ENCODE data around the gene HPSE2.

The HPSE2 gene

DNA sequence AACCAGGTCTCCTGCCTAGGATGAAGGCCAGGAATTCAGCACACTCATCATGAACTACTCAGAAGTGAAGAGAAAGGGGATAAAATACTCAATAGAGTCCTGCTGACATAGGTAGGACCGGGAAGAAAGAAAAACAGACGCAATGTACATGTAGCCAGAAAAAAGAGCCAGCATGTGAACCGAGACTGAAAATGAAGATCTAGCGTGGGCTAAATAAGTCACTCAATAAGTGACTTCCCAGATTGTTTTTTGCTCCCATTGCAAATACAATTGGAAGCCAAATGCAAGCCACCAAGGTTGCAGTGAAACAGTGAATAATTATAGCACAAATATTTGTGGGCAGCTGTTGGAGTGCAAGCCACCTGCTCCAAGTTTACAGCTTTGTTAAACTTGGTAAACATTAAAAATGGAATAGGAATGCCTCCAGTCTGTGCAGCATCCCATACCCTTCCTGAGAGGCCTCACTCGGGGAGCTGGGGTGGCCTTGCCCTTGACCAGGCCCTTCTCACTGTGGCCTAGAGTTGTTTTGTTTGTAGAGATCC lies 754.2 kb downstream of the HPSE2 start:
- DNase-seq = no peak

DNA sequence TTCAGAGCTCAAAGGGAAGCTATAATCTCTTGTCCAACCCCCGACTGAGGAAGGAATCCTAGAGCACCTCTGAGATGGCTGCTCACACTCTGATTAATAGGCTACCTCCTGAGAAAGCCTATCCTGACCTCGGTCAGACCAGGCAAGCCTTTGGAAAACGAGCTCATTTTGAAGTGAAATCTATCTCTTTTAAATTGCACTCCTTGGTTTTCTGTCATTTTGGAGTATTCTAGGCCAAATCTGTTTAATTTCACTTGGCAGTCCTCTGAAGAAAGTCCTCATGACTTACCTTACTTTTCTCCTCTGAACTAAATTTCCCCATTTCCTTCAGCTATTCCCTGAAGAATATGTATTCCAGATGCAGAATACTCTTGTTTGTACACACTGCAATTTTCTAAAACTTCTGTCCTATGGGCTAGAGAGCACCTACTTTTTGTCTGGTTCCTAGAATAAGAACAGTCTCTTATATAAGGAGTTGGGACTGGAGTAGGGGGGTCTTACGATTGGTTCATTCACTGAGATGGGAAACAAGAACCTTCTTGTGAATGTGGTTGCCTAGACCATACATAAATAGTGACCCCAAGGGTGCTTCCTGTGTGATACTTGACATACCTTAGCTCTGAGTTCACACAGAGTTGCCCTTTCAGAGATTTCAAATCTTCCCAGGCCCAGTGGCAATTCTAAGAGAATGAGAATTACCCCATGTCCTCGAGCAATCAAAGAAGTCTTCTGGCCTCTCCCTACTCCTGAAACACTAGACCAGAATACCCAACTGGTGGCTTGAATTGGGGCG lies 757.0 kb downstream of the HPSE2 start:
- DNase-seq = no peak

DNA sequence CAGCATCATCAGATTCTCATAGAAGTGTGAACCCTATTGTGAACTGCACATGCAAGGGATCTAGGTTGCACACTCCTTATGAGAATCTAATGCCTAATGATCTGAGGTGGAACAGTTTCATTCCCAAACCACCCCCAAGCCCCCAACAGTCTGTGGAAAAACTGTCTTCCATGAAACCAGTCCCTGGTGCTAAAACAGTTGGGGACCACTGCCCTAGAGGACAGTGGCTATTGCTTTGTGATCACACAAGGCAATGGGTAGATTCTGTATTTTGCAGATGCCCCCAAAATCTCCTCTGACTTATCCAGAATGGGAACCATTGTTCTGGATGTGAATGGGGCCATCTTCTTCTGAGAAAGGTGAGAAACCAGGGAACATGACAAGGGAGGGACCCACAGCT lies 757.8 kb downstream of the HPSE2 start:
- no peak for DNase-seq

DNA sequence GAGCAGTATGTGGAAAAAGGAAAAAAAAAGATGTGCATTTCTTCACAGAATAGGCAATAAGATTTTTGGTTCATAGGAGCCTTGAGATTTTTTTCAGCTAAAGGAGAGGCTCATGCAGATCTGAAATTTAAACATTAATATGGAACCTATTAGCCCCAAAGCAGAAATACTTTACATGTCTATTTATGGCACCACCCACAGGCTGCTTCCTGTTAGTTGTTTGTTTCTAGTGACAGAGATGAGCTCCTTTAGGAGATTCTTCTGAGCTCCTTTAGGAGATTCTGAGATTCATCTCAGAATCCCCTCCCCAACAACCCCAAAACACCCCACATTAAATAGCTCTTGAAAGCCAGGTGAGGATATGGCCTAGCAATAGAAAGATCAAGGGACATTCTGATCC lies 761.0 kb downstream of the HPSE2 start:
- no peak for DNase-seq

DNA sequence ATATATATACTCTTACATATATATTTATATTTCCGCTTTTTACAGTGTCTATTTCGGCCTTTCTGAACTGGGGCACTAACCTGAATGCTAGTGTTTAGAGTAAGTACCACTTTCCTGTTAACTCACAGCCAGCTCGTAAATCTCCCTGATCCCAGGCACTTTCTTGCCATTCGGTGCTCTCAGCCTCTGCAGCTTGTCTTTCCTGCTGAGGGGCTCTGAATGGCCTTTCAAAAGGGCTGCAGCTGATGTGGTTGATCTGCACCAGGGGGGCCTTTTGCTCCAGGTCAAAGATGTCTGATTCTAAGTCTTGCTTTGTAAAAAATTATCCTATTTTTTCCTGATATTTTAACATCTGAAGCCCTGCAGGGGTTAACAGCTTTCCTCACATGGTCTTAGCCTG lies 763.5 kb downstream of the HPSE2 start:
- DNase-seq = no peak

DNA sequence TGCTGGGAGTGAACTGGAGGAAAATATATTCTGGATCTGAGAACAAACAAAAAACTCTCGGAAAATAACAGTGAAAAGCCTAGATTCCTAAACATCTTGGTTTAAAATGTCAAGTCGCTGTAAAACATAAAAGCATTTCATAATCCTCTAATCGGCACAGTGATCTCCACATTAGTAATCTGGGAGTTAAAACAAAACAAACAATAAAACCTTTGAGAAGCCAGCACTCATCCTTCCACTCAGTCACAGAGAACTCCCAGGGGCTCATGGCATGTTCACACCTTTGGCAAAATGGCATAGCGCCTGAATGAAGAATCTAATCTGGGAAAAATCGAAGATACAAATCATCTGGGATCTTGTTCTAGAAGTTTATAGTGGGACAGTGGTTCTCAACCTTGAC lies 764.8 kb downstream of the HPSE2 start:
- DNase-seq = no peak

DNA sequence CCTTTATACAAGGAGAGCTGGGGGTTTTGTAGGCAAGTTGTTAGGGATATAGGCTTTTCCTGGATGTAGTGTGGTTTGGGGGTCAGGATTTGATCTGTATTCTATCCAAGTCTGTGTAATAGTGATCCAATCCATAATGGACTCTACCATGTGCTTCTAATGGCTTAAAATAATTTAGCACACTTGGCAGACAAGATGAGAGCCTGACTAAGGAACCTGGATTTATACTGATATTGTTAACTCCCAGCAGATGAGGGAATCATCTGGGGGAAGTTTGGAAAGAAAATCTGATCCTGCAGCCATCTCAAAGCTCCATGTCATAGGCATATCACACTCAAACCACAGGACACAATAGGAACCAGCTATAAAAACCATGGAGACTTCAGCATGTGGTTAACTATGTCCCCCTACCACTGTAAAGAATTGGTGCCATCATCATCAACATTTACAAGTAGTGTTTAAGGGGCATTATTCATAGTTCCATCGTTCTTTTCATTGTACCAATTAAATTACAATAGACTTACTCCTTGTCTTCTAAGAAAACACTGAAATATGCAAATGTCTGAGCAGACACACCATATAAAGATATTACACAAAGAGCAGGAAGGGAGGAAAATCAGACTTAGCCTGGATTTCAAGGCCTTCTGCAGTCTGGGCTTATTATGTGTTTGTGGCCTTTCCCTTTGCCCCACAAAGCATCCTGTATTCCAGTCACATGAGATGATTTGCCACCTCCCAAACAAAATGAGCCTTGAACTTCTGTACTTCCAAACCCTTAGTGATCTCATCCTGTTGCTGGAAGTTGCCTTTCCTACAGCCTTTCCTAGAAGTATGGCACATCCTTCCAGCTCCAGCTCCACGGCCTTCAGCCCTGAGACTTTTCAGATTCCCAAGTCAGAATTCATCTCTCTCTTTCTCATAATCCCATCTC lies 766.4 kb downstream of the HPSE2 start:
- no peak for DNase-seq

DNA sequence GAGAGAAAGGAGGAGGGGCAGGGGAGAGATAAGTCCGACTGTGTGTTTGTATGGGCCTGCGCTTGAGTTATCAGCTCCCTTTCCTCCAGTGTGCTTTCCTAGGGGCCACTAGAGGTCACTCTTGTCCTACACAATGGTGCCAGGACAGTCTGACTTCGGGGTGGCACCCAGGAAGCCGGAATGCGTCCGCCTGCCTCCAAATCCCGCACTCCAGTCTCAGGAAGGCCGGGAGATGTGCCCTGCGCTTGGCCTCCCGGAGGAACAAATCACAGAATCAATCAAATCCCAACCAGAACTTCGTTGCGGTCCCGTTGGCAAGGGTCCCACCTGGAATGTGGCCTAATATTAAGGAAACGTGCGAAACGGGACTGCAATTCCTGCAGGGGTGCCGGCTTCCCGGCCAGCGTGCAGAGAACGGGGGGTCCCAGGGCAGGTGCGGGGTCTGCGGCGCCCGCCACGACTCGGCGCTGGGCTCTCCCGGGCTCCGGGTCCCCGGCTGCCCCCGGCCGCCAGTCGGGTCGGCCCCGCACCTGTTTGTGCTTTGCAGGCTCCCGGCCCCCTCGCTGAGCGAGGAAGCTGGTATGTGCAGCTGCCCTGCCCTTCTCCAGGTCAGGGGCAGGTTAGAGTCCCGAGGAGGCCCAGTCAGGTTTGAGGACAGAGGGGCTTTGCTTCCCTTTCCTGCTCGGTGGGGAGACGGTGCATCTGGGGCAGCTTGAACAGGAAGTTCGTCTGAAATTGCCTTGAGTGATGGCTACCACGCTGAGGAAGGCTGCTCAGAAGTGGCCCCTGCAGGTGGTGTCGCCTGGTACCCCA lies 767.9 kb downstream of the HPSE2 start:
- DNase-seq = peak; percentile 40

DNA sequence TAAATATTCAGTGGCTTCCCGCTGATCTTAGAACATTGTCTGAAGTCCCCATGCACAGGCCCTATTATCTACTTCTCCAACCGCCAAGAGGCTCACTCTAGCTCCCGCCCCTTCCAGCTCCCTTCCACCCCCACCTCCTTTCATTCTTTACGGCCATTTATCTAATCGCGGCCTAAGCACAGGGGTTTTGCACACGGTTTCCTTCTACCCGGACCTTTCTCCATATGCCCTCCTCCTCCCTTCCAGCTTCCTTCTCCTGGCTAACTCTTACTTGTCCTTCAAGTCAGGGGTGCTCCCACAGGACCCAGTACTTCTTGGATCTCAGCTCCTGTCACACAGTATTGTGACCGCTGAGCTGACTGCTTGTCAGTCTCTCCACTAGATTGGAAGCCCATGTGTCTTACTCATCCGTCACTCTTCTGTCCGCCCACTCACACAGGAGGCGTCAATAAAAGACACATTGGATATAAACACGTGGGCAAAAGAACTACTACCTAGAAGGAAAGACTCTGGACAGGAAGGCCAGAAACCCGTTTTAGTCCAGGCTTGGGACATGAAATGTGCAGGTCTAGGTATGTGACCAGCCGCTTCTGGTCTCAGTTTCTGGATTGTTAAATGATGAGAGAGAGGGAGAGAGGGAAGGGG lies 768.7 kb downstream of the HPSE2 start:
- DNase-seq = no peak

DNA sequence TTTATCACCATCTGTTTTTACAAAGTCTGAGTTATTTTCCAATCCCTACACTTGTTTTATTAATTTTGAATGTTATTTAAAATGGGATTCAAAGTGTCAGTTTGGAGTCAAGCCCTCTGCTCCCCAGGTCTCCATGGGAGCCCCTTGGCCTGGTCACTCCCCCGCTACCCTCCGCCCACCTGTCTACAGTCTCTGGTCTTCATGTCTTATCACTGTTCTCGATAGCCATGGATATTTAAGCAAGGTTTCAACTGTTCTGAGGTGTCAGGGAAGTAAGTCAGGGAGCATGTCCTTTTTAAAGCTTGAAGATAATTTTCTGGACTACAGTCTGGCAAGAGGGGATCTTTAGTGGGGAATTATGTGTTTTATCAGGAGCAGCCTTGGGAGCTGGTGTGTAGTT lies 769.8 kb downstream of the HPSE2 start:
- no peak for DNase-seq

DNA sequence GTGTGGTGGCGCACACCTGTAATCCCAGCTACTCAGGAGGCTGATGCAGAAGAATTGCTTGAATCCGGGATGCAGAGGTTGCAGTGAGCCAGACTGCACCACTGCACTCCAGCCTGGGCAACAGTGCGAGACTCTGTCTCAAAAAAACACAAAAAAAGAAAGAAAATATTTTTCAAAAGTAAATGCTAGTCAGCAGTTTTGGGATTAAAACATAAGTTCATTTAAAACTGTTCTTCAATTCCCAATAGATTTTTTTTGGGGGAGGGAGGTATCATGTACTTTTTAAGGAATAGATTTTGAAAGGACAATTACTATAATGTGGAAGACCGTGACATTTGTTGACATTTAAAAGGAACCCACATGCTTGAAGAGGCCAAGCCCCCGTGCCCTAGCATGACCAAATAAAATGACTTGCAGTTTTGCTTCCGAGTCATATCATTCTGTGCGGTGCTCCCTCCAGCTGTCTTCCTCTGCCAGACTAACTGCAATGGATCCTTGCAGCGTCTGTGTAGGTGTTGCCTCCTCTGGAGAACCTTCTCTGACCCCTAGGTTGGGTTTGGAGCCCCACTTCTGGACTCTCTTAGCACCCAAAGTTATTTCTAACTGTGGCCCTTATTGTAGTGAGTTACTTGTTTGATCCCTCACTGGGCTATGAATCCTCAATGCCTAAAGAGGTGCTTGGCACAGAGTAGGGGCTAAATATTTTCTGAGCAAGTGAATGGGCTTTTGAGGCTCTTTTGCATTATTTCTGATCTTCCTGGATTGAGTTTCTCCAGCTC lies 771.5 kb downstream of the HPSE2 start:
- DNase-seq = no peak

DNA sequence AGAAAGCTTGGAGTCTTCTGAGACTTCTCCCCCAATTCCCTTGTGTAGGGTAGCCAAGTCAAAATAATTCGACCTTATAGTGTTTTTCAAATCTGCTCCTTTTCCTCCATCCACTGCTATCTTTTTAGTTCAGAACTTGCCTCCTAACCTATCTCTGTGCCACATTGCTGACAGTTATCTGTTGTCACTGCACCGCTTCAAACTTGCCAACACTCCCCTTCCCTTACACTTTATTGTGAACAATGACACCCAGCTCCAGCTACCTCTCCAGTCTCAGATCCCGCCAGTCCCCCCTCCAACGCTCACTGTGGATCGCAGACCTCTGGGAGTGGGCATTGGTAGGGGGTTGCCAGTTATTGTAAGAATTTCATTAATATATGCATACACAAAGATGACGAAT lies 772.6 kb downstream of the HPSE2 start:
- no peak for DNase-seq

DNA sequence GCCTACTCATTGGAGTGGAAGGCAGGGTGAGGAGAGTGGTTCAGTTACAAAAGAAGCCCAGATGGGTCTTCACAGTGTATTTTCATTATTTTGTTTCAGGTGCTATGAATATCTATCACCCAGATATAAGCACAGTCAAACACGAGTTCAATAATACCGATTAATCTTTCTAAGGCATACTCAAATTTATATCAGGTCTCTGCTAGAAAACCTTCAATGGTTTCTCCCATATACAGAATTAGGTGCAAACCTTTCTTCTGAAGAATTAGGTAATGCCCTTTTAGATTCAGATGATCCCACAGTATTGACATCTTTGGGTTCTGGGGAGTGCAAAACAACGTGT lies 774.2 kb downstream of the HPSE2 start:
- DNase-seq = no peak

DNA sequence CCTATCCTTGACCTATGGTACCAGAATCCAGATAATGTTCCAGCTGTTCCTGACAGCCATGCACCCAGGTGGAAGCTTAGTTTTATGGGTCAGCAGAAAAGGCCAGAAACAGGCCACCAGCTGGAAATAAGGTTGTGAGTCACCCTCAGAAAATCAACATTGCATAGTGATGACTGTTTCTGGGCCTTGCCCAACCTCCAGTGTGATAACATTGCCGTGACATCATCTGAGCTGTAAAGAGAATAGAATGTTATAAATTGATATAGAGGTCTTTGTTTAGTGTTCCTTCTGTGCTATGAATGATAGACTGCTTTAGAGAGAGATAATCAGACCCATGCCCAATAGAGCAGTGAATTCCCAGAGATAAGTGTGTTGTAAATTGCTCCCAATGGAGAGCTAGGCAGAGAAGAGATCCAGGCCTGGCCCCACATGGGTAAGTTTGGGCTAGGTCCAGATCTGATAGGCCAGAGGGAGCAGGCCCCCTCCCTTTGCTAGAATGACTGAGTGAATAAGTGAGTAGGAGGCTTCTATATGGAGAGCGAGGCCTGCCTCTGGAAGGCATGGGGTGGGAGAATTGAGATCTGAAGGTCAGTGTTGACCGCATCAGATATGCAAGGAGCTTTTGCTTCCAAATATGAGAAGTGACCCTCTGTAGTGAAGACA lies 774.7 kb downstream of the HPSE2 start:
- DNase-seq = no peak

DNA sequence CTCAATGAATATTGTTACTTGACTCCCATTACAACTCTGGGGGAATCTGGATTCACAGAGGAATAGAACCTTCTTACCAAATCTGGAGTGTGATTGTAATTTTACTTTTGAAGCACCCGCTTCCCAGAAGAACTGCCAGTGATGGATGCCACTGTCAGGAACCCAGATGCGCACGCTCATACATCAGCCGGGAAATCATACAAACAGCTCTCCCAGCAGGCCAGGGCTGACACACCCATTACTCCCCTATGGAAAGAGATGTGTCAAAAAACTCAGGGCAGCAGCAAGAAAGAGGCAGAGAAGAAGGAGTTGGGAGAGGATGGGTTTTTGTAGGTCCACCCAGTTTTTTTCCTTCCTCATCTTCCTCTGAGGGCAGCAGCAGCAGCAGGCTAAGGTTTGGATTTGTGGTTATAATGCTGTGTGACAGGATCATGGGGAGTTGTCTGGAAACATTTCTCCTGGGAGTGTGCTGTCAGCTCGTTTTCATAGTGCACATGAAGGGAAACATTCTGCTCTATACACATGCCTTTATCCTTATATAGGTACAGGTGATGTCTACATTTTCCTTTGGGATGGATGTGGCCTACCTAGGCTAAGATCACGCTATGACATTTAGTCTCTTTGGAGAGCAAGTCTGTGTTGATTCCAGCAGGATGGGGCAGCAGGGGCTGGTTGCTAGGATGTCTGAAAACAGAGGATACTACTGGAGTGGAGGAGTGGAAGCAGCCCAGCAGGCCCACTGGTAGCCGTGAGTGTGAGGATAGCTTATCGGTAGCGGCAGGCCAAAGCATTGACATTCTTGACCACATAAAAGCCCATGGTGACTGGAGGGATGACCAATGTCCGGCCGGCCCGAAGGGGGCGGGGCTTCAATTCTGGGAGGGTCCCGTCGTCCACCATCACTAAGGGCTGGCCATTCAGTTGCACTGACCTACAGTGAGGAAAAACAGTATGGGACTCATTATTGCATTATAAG lies 776.6 kb downstream of the HPSE2 start:
- no peak for DNase-seq

DNA sequence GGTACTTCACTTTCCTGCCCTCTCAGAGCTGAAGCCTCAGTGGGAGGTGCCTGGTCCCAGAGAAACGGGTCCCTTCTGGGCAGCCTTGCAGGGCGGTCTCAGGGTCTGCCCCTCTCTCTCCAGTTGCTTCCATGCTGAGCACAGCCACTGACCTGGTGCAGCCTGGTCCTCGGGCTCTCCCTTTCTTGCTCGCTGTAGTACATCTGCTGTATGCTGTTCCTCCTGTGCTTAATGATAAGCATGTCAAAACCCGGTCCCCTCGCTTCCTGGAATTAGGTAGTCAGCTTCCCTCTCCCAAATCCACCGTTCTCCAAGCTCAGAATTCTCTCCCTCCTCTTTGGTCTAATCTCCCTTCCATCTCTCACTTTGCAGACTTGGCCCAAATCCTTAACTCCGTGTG lies 777.9 kb downstream of the HPSE2 start:
- no peak for DNase-seq

DNA sequence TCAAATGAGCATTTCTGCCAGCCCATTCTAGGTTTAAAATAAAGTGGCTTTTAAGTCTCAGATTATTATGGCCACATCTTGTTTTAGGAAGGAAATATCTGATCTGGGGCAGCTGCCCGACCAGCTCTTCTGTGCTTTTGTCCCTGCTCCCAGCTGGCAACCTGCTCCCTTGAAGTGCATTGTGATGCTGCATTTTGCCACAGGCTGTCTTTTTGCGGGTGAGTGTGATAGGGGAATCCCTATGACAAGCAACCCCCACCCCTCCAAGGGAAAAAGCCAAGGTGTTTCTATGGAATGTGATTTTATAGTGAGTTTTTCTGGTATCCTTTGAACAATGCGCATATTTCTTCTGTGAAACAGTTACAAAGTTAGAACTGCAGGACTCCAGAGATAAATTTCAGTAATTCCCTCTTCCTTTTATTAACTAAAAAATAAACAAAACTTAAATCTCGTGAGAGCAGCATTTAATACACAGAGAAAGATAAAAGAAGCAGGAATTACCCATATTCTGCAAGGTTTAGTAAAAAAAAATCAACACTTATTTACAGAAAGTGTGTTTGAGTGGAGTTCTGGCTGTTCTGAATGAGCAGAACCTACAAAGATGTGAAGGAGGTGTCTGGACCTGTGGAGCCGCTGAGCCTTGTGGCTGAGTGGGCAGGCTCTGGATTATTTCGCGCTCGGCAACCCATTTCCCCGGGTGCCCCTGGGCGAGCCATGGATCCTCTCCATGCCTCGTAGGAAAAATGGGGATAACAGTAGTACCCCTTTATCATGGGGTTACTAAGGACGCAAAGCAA lies 778.8 kb downstream of the HPSE2 start:
- no peak for DNase-seq

DNA sequence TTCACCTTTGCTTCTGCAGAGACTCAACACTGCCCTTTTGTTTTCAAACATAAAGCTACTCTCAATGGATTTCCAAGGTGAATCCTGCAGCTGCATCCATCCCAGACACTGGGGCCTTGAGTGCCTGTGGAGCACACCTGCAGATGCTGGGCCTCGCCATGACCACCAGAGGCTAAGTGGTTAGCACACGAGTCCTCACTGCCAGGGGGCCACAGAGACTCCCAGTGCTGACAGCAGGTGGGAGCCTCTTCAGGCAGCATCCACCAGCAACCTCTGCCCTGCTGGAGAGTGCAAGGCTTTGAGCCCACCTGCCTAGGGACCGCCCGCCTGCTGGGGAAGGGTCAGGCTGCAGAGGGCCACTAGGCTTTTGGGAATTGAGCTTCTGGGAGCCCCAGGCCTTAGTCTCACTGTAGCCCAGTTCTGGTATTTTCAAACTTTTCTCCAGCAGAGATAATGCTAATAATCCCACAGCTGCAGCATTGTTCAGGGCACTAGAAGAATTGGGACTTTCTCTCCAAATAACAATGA lies 779.5 kb downstream of the HPSE2 start:
- no peak for DNase-seq

DNA sequence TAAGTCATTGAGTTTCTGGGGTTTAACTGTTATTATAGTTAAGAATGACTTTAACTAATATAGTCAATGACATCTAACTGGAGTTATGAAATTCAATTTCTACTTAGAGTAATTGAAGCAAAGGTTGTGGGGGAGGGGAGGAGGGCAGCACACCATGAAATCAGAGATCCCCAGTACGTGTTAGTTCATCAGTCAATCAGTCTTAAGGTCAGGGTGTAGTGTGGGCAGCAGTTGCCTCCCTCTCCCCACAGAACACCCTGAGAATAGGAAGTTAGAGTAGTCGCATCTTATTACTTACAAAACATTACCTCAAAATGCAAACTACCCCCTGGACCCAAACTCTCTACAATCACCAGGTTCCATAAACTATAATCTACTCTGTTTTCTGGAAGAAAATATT lies 781.9 kb downstream of the HPSE2 start:
- no peak for DNase-seq
